ENCODE data around the gene MICOS13.

MICOS13 gene

DNA sequence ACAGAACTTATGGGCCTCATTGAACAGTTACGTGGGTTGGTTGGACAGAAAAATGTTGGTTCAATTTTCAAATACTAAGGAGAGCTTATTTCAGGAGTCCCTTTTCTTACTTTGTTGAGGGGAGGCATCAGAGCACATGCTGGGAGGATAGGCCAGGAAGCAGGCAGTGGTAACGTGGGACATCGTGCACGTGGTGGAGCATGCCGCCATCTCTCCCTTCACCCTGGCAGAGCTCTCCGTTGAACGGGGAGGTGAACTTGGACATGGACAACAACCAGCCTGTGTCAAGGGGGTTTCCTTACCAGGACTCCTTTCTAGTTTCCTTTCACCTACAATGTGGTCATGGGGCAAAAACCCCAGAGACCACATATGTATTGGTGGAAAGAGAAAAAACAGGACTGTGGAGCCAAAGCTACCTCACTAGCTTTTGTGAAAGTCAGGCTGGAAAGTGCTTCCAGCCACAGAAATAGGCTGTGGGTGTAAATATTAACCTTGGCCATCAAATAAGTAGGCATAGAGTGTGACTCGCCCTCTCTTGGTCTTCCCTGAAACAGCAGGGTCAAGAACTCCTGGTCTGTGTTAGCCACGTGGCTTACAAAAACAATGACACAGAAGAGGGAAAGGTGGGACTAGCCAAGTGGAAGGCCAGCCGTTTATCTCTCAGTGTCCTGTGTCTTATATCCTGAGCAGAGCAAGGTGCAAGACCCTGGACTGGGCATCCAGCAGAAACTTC, 14.4 kb downstream of the MICOS13 start:
- DNase-seq: no peak

DNA sequence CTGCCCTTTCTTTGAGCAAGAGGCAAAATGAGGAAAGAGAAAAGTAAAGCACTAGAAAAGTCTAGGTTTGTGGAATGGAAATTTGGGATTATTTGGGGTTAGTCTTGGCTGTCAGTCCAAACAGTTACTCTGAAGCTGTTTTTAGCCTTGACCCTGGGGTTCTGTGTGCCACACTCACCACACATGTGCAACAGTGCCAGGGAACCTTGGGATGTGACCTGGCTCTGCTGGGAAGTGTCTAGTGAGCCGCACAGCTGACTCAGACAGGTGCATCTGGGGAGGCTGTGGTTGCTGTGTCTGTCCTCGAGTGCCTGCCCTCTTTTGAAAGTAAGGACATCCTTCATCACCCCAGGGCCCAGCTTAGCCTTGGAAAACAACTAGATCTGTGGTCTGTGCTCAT, 15.8 kb downstream of the MICOS13 start:
- no peak for DNase-seq

GRCh38 chr19:5663904-5664303, 16.4 kb downstream of the MICOS13 start:
- DNase-seq: no peak

- DNase-seq: no peak
Observed at GRCh38 chr19:5661483-5661882, 18.8 kb downstream of the MICOS13 start.

GRCh38 chr19:5655412-5655811, 24.9 kb downstream of the MICOS13 start:
- no peak for DNase-seq

GRCh38 chr19:5654931-5655330, 25.4 kb downstream of the MICOS13 start:
- DNase-seq: no peak

GRCh38 chr19:5652261-5652660, 28.1 kb downstream of the MICOS13 start:
- no peak for DNase-seq

- no peak for DNase-seq
Observed at GRCh38 chr19:5651361-5651760, 29.0 kb downstream of the MICOS13 start.

DNA sequence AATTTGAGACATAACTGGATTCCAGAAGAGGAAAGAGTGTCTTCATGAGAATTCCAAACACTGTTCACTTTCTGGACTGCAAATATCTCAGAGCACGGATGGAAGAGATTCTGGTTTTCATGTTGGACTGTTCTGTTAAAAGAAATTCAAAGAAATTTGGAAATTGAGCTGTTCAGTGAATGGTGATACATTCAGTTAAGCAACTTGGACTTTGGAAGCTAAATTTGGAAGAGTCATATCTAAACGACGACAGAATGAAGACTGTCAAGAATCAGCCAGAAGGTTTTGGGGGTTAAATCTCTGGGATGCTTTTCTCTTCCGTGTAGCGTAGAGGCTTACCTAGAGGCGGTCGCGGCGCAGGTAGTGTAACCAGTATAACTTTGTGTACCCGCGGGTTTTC, 31.9 kb downstream of the MICOS13 start:
- no peak for DNase-seq

DNA sequence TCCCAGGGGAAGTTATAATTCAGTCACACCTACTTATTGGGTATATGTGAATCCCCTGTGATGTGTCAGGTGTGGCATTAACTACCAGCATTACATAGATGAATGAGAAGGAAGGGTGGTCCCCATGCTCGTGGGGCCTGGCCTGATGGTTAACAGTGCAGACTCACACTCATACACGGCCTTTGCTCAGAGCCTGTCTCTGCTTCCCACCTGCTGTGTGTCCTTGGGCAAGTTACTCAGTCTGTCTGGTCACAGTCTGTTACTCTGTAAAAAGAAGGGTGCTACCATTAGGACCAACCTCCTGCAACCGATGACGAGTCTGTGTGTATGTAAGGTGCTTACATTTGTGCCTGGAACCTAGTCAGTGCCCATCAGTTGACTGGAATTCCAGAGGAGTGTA, 33.6 kb downstream of the MICOS13 start:
- no peak for DNase-seq

- DNase-seq: no peak
Observed at GRCh38 chr19:5645409-5645808, 34.9 kb downstream of the MICOS13 start.

GRCh38 chr19:5644037-5644436, 36.3 kb downstream of the MICOS13 start:
- no peak for DNase-seq

GRCh38 chr19:5643060-5643459, 37.3 kb downstream of the MICOS13 start:
- DNase-seq: no peak

DNA sequence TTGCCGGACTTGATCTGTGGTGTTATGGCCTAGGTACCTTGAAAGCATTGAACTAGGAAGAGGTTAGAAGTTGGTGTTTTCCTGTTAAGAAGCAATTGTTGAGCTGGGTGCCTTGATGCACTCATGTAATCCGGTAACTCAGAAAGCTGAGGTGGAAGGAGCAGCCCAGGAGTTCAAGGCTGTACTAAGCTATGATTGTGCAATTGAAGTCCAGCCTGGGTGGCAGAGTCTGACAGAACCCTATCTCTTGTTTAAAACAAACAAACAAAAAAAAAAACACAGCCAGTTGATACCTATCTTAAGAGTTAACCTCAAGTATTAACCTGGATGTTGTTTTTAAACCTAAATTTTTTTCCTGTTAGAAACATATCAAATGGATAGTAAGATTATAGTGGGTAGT, 38.1 kb downstream of the MICOS13 start:
- DNase-seq: no peak

GRCh38 chr19:5641171-5641570, 39.1 kb downstream of the MICOS13 start:
- no peak for DNase-seq

GRCh38 chr19:5637971-5638370, 42.3 kb downstream of the MICOS13 start:
- no peak for DNase-seq

- no peak for DNase-seq
Observed at GRCh38 chr19:5635427-5635826, 44.9 kb downstream of the MICOS13 start.

GRCh38 chr19:5632657-5633056, 47.7 kb downstream of the MICOS13 start:
- DNase-seq: no peak

DNA sequence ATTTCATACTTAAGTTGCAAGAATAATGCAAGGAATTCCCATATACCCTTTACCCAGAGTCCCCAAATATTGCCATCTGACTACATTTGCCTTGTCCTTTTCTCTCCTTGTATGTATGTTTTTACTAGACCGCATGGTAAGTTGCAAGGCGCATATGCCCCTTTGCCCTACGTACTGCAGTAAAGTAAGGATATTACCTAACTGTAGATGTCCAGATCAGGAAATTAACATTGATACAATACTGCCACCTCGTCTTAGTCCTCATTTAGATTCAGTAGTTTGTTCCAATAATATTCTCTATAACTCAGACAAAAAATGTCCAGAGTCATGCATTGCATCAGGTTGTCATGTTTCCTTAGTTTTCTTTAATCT, 48.1 kb downstream of the MICOS13 start:
- no peak for DNase-seq

- DNase-seq: no peak
Observed at GRCh38 chr19:5631567-5632240, 48.6 kb downstream of the MICOS13 start.

- DNase-seq: no peak
Observed at GRCh38 chr19:5628919-5629481, 51.3 kb downstream of the MICOS13 start.

DNA sequence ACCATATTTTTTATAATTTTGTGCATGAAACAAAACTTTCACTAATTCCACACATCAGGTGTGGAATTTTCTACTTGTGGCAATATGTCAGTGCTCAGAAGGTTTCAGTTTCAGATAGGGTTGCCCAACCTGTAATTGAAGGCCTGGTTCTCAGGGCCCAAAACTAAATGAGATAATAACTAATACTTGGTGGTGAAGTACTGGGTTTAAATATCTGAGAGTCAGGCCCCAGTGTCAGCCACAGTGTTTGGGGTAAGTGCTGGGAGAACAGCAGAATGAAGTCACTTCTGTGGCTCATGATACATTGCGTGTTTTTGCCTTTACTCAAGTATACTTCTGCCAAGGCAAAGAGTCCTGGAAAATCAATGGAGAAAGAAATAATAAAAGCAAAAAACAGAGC, 51.9 kb downstream of the MICOS13 start:
- no peak for DNase-seq

All from NCI-H1436 treated with DMSO at 0.1 percent for 48 hours (cell line).